GM12878 (cell line): ENCODE measurements around the gene RCAN2. TPM values are rescaled to one million over a fixed set of nuclear protein-coding genes. Genes with fewer than 3 reads are reported as not detected.
"Not testable (repeated sequence)": the region's sequence is repeated elsewhere in the genome, so short reads cannot be mapped to it uniquely, and the experiment has no call there.

Experiments used
- ATAC-seq: fragments of 200-7000 bp; cut with Tn5 transposase; 3 replicates; pipeline ENCODE4 v1.9.1; 2020; ENCODE audit warnings: mild to moderate bottlenecking, moderate library complexity
- BruUV-seq: library from RNA; stranded (reverse); fragments of 400-500 nt; replicated peaks from 2 replicates; lab custom pipeline; 2021; lab: Mats Ljungman, UMichigan
- CTCF ChIA-PET: fragments of 300-600 bp; sonication (Branson Sonifier 250); formaldehyde crosslinking; extraction: SDS; loops from one replicate; lab custom pipeline; 2021; ENCODE audit warnings: inconsistent platforms; lab: Yijun Ruan, JAX
- POLR2A ChIA-PET: fragments of 350-600 bp; formaldehyde crosslinking; extraction: SDS; loops from one replicate; lab custom pipeline; 2021; ENCODE audit warnings: inconsistent platforms; lab: Charles Lee
- RAD21 ChIA-PET: fragments of 300-600 bp; sonication (Branson Sonifier 250); formaldehyde crosslinking; loops from one replicate; lab custom pipeline; 2023; ENCODE audit warnings: antibody characterized with exemption; ENCODE audit not compliant: unreplicated experiment; lab: Charles Lee
- SMC1A ChIA-PET: fragments of 300-600 bp; sonication (Branson Sonifier 250); formaldehyde crosslinking; loops from one replicate; lab custom pipeline; 2023; ENCODE audit not compliant: unreplicated experiment, uncharacterized antibody; lab: Charles Lee
- DNase-seq: peaks from one replicate; pipeline ENCODE4 v3.0.0-alpha.2; 2011; ENCODE audit warnings: low read depth, low spot score
- FAIRE-seq: peaks from 3 replicates; lab custom pipeline; 2011; peaks lifted over from hg19 to GRCh38; lab: Jason Lieb, UNC
- H2AFZ ChIP-seq: 2 replicates; pipeline ENCODE4 v1.6.0; 2011; ENCODE audit warnings: low read depth, low read length, control low read depth; ENCODE audit not compliant: control insufficient read depth
- H3K27ac ChIP-seq: 2 replicates; pipeline ENCODE4 v1.5.1; 2011; ENCODE audit warnings: control low read depth; ENCODE audit not compliant: control insufficient read depth, insufficient read depth
- H3K27me3 ChIP-seq, 2 experiments: replicated peaks in 1 of 2; 2 replicates each; pipeline versions ENCODE4 v1.6.0 to v1.6.1; 2011; ENCODE audit warnings: low read length in 1 of 2; ENCODE audit not compliant: control insufficient read depth in 2 of 2, insufficient read depth in 2 of 2
- H3K36me3 ChIP-seq, 2 experiments: 2 replicates each; pipeline ENCODE4 v1.5.1; 2011; ENCODE audit warnings: low read length in 1 of 2; ENCODE audit not compliant: control insufficient read depth in 2 of 2, insufficient read depth in 2 of 2
- H3K4me1 ChIP-seq: 2 replicates; pipeline ENCODE4 v1.6.1; 2011; ENCODE audit warnings: mild to moderate bottlenecking, low read length, moderate library complexity, mixed read lengths; ENCODE audit not compliant: control insufficient read depth, insufficient read depth
- H3K4me2 ChIP-seq: 2 replicates; pipeline ENCODE4 v1.6.0; 2011; ENCODE audit warnings: control low read depth; ENCODE audit not compliant: control insufficient read depth, insufficient read depth
- H3K4me3 ChIP-seq: fragments of 200-600 bp; sonication (generic); 2 replicates; pipeline ENCODE4 v1.5.1; 2016
- H3K79me2 ChIP-seq: 2 replicates; pipeline ENCODE4 v1.6.0; 2011; ENCODE audit warnings: low read length; ENCODE audit not compliant: control insufficient read depth, insufficient read depth
- H3K9ac ChIP-seq: 2 replicates; pipeline ENCODE4 v1.8.0; 2011; ENCODE audit warnings: low read length, control low read depth, mixed read lengths; ENCODE audit not compliant: control insufficient read depth, insufficient read depth
- H3K9me3 ChIP-seq: replicated peaks from 3 replicates; pipeline ENCODE4 v1.5.1; 2011; ENCODE audit warnings: mild to moderate bottlenecking, low read length; ENCODE audit not compliant: control insufficient read depth, insufficient read depth
- H4K20me1 ChIP-seq: 2 replicates; pipeline ENCODE4 v1.6.0; 2011; ENCODE audit not compliant: control insufficient read depth, insufficient read depth
- BACH1 ChIP-seq: fragments of 450-650 bp; IDR thresholded peaks from 2 replicates; pipeline ENCODE4 v1.6.1; 2017; ENCODE audit warnings: mild to moderate bottlenecking, borderline replicate concordance
- HCFC1 ChIP-seq: fragments of 150-350 bp; IDR thresholded peaks from 2 replicates; pipeline ENCODE4 v1.6.1; 2014; ENCODE audit warnings: low read length
- IKZF2 ChIP-seq, 2 experiments: fragments of 450-650 bp; IDR thresholded peaks; 2 replicates each; pipeline ENCODE4 v1.6.1; 2017; ENCODE audit warnings: mild to moderate bottlenecking in 2 of 2, moderate library complexity in 2 of 2
- IRF3 ChIP-seq: fragments of 450-650 bp; IDR thresholded peaks from 2 replicates; pipeline ENCODE4 v1.6.1; 2014; ENCODE audit warnings: mild to moderate bottlenecking
- KLF5 ChIP-seq: fragments of 450-650 bp; IDR thresholded peaks from 2 replicates; pipeline ENCODE4 v1.6.1; 2014; ENCODE audit warnings: mild to moderate bottlenecking; ENCODE audit not compliant: partially characterized antibody
- MEF2B ChIP-seq: fragments of 450-650 bp; IDR thresholded peaks from 2 replicates; pipeline ENCODE4 v1.6.1; 2018; ENCODE audit warnings: mild to moderate bottlenecking, moderate library complexity; ENCODE audit not compliant: partially characterized antibody, poor library complexity, severe bottlenecking
- MYB ChIP-seq: fragments of 150-350 bp; IDR thresholded peaks from 2 replicates; pipeline ENCODE4 v1.6.1; 2014; ENCODE audit warnings: mild to moderate bottlenecking, low read depth, low read length, borderline replicate concordance
- NFXL1 ChIP-seq: fragments of 450-650 bp; IDR thresholded peaks from 2 replicates; pipeline ENCODE4 v1.6.1; 2017; ENCODE audit warnings: antibody characterized with exemption, mild to moderate bottlenecking, borderline replicate concordance
- PAX5 ChIP-seq: IDR thresholded peaks from 2 replicates; pipeline ENCODE4 v1.6.1; 2011; ENCODE audit warnings: low read depth, low read length, borderline replicate concordance
- PBX3 ChIP-seq: IDR thresholded peaks from 2 replicates; pipeline ENCODE4 v1.6.1; 2011; ENCODE audit warnings: mild to moderate bottlenecking, low read depth, low read length, moderate library complexity; ENCODE audit not compliant: insufficient replicate concordance
- SMARCA5 ChIP-seq: fragments of 450-650 bp; IDR thresholded peaks from 2 replicates; pipeline ENCODE4 v1.6.1; 2017; ENCODE audit warnings: mild to moderate bottlenecking
- SRF ChIP-seq, 2 experiments: IDR thresholded peaks; 2 replicates each; pipeline ENCODE4 v1.6.1; 2011; ENCODE audit warnings: low read depth in 2 of 2, low read length in 2 of 2, mild to moderate bottlenecking in 1 of 2, moderate library complexity in 1 of 2
- TCF12 ChIP-seq: IDR thresholded peaks from 2 replicates; pipeline ENCODE4 v1.6.1; 2011; ENCODE audit warnings: low read depth, mild to moderate bottlenecking, low read length
- WGBS: methylation state at CpG from one replicate; pipeline ENCODE4 v1.1.6; 2016; ENCODE audit warnings: low lambda C conversion rate; ENCODE audit not compliant: insufficient replicate concordance, insufficient coverage; ENCODE audit errors: missing lambda C conversion rate; 5-methylcytosine and 5-hydroxymethylcytosine counted together
- in situ Hi-C: fragments of 300-500 bp; cut with MboI; formaldehyde crosslinking; loops from 9 replicates; pipeline ENCODE4 v1.14.3; 2018; ENCODE audit warnings: mixed read lengths
- intact Hi-C: fragments of 100-400 bp; cut with micrococcal nuclease; formaldehyde crosslinking; loops from one replicate; pipeline ENCODE4 v1.14.2; 2022; ENCODE audit not compliant: unreplicated experiment
- polyA plus RNA-seq, 11 experiments: library from polyadenylated mRNA; depleted of rRNA in 4 of 11; unstranded in 6 of 11; stranded (reverse) in 5 of 11; fragments of >200 nt; fragmentation: Nextera tagmentation in 4 of 11; fragmentation: Illumina TruSeq in 1 of 11; extraction: Ambion mirVana in 4 of 11; extraction: Trizol in 1 of 11; gene quantifications; 1 replicate in 1 of 11; 2 replicates in 10 of 11; pipeline versions ENCODE4 v1.2.1 to v1.2.3, GENCODE V29; 2011 to 2016; ENCODE audit warnings: inconsistent platforms in 2 of 11, missing spikeins in 2 of 11, low read depth in 1 of 11
- total RNA-seq, 4 experiments: library from RNA; depleted of rRNA in 3 of 4; stranded (reverse); fragments of >200 nt in 3 of 4; fragmentation: Illumina TruSeq in 1 of 4; extraction: Trizol in 1 of 4; gene quantifications; 2 replicates each; pipeline versions ENCODE4 v1.2.1 to v1.2.3, GENCODE V29; 2013 to 2021
- TF ChIP-seq, protein P1 (sequence below): IDR thresholded peaks from 2 replicates; pipeline ENCODE4 v1.6.1; 2011; ENCODE audit warnings: borderline replicate concordance, low read depth, mild to moderate bottlenecking, moderate library complexity, low read length; ENCODE audit not compliant: insufficient read depth, poor library complexity, severe bottlenecking

The RCAN2 gene
- total and polyA plus RNA-seq, 10 of the 15 experiments (the other 5 are each of a cell fraction or from before 2014, with no cell fraction given): 0.06 TPM; not detected in 9

DNA sequence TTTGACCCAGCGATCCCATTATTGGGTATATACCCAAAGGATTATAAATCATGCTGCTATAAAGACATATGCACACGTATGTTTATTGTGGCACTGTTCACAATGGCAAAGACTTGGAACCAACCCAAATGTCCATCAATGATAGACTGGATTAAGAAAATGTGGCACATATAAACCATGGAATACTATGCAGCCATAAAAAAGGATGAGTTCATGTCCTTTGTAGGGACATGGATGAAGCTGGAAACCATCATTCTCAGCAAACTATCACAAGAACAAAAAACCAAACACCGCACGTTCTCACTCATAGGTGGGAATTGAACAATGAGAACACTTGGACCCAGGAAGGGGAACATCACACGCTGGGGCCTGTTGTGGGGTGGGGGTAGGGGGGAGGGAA is 103.5 kb downstream of the RCAN2 start:
- in situ Hi-C loops, FAIRE-seq, ATAC-seq, H3K79me2 ChIP-seq, H3K36me3 ChIP-seq, H3K9me3 ChIP-seq, H3K9ac ChIP-seq, H2AFZ ChIP-seq, H4K20me1 ChIP-seq, H3K27me3 ChIP-seq, H3K4me1 ChIP-seq, SMC1A ChIA-PET, BruUV-seq, DNase-seq, H3K27ac ChIP-seq, H3K4me2 ChIP-seq, CTCF ChIA-PET, H3K4me3 ChIP-seq, RAD21 ChIA-PET, POLR2A ChIA-PET, intact Hi-C loops: not testable (repeated sequence)
- 78% methylated on average over 4 of the region's 5 CpGs for WGBS

GRCh38 chr6:46381579-46381978 is 109.7 kb downstream of the RCAN2 start:
- intact Hi-C loops (no loop called here), in situ Hi-C loops (no loop called here)
- SMC1A ChIA-PET: interaction anchor here (0.9 to 1.4 kb wide), 4 partner anchors 14 to 160 kb away, joined by 3 to 4 read pairs (median 4); no protein-coding TSS in a partner anchor
- FAIRE-seq (no peak), ATAC-seq (no peak), DNase-seq (no peak)
- H3K27me3 ChIP-seq: no peaks in the 10 kb centered on the region; a peak in 2 of 4 replicates
- H3K9me3 ChIP-seq: no peaks in the 10 kb centered on the region; the same call in 2 of the 3 replicates
- H3K4me2 ChIP-seq: no peak overlapping the region
- H3K36me3 ChIP-seq: no peaks in the 10 kb centered on the region
- RAD21 ChIA-PET: interaction anchor here (1.4 kb wide), 1 partner anchor 29 kb away, joined by 4 read pairs; no protein-coding TSS in a partner anchor
- no peak overlapping the region for H3K4me3 ChIP-seq
- H3K27ac ChIP-seq: no peak overlapping the region
- no peaks in the 10 kb centered on the region for H3K79me2 ChIP-seq
- WGBS: 40% methylated on average over 3 of the region's 3 CpGs
- POLR2A ChIA-PET: no interaction called here
- no peaks in the 10 kb centered on the region for H4K20me1 ChIP-seq
- H3K9ac ChIP-seq: no peak overlapping the region
- CTCF ChIA-PET: interaction anchor here (1.1 to 2.2 kb wide), 2 partner anchors 11 to 27 kb away, joined by 3 to 6 read pairs; no protein-coding TSS in a partner anchor
- no peak overlapping the region for H2AFZ ChIP-seq
- no TSS peak for BruUV-seq
- H3K4me1 ChIP-seq: peaks cover 14% of the 10 kb centered on the region
- TF ChIP-seq SRF (IDR thresholded peaks at IDR 0.05; ENCODE audit: low read depth in 2 of 2, low read length in 2 of 2) (no peak), MYB (no peak), IKZF2 (IDR thresholded peaks at IDR 0.05) (no peak), HCFC1 (no peak), PBX3 (no peak), MEF2B (no peak), KLF5 (no peak), BACH1 (no peak), SMARCA5 (no peak), NFXL1 (no peak), TCF12 (no peak), PAX5 (no peak), IRF3 (no peak)
- TF ChIP-seq, protein P1, sequence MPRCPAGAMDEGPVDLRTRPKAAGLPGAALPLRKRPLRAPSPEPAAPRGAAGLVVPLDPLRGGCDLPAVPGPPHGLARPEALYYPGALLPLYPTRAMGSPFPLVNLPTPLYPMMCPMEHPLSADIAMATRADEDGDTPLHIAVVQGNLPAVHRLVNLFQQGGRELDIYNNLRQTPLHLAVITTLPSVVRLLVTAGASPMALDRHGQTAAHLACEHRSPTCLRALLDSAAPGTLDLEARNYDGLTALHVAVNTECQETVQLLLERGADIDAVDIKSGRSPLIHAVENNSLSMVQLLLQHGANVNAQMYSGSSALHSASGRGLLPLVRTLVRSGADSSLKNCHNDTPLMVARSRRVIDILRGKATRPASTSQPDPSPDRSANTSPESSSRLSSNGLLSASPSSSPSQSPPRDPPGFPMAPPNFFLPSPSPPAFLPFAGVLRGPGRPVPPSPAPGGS: no peak
